K562 (cell line): ENCODE results near the gene RETN. TPM values are rescaled to one million over a fixed set of nuclear protein-coding genes. Genes with fewer than 3 reads are reported as not detected.

ENCODE experiments used
- ATAC-seq: fragments of 200-7000 bp; cut with Tn5 transposase; 3 replicates; pipeline ENCODE4 v1.9.1; 2020; ENCODE audit warnings: moderate library complexity
- BruUV-seq: library from RNA; stranded (reverse); fragments of 400-500 nt; replicated peaks from 2 replicates; lab custom pipeline; 2021; lab: Mats Ljungman, UMichigan
- CTCF ChIA-PET: fragments of 300-600 bp; formaldehyde crosslinking; extraction: SDS; loops from one replicate; lab custom pipeline; 2021; ENCODE audit warnings: low intra/inter-chr PET ratio; lab: Yijun Ruan, JAX
- POLR2A ChIA-PET: fragments of 300-600, 350-650 bp; sonication (Branson Sonifier 250); formaldehyde crosslinking; extraction: SDS; loops from one replicate; lab custom pipeline; 2021; ENCODE audit warnings: antibody characterized with exemption, inconsistent platforms; lab: Yijun Ruan, JAX
- DNase-seq, 4 experiments: peaks; one replicate each; pipeline versions ENCODE4 v3.0.0 to v3.0.0-alpha.2; 2011 to 2018; ENCODE audit warnings: low spot score in 3 of 4, mixed read lengths in 3 of 4; ENCODE audit errors: extremely low read depth in 1 of 4
- FAIRE-seq: peaks from 2 replicates; lab custom pipeline; 2011; peaks lifted over from hg19 to GRCh38; lab: Jason Lieb, UNC
- H2AFZ ChIP-seq: 2 replicates; pipeline ENCODE4 v1.6.0; 2011; ENCODE audit warnings: low read depth, low read length, control low read depth, inconsistent platforms
- H3K27ac ChIP-seq: fragments of 200-600 bp; 3 replicates; pipeline ENCODE4 v1.8.0; 2011; ENCODE audit warnings: low read depth, mild to moderate bottlenecking, control low read depth, inconsistent platforms, low read length, moderate library complexity, mixed read lengths; ENCODE audit errors: extremely low read depth
- H3K27me3 ChIP-seq, 2 experiments: fragments of 300-600 bp in 1 of 2; 2 replicates in 1 of 2; 3 replicates in 1 of 2; pipeline versions ENCODE4 v1.6.0 to v1.8.0; 2011; ENCODE audit warnings: inconsistent platforms in 2 of 2, low read length in 2 of 2, mild to moderate bottlenecking in 1 of 2, mixed read lengths in 1 of 2, moderate library complexity in 1 of 2; ENCODE audit not compliant: control insufficient read depth in 2 of 2, insufficient read depth in 2 of 2
- H3K36me3 ChIP-seq: fragments of 300-600 bp; 3 replicates; pipeline ENCODE4 v1.8.0; 2011; ENCODE audit warnings: mild to moderate bottlenecking, low read length, inconsistent platforms; ENCODE audit not compliant: control insufficient read depth, insufficient read depth
- H3K4me1 ChIP-seq, 2 experiments: fragments of 200-600 bp in 1 of 2; replicated peaks in 1 of 2; 2 replicates in 1 of 2; 3 replicates in 1 of 2; pipeline versions ENCODE4 v1.5.1 to v1.8.0; 2011; ENCODE audit warnings: inconsistent platforms in 2 of 2, low read length in 2 of 2, mild to moderate bottlenecking in 1 of 2, mixed read lengths in 1 of 2, moderate library complexity in 1 of 2; ENCODE audit not compliant: control insufficient read depth in 2 of 2, insufficient read depth in 2 of 2
- H3K4me2 ChIP-seq: 2 replicates; pipeline ENCODE4 v1.6.1; 2011; ENCODE audit warnings: low read length, control low read depth, inconsistent platforms, mixed read lengths; ENCODE audit not compliant: insufficient read depth
- H3K4me3 ChIP-seq: fragments of 200-600 bp; sonication (generic), shearing (Covaris generic); 2 replicates; pipeline ENCODE4 v1.5.1; 2016; ENCODE audit warnings: control low read depth, inconsistent platforms
- H3K79me2 ChIP-seq: fragments of 200-600 bp; 3 replicates; pipeline ENCODE4 v1.8.0; 2011; ENCODE audit warnings: low read length, inconsistent platforms; ENCODE audit not compliant: control insufficient read depth, insufficient read depth
- H3K9ac ChIP-seq, 2 experiments: 2 replicates each; pipeline versions ENCODE4 v1.6.0 to v1.6.1; 2011; ENCODE audit warnings: low read depth in 2 of 2, low read length in 2 of 2, control low read depth in 1 of 2, inconsistent platforms in 1 of 2, mild to moderate bottlenecking in 1 of 2, mixed read lengths in 1 of 2; ENCODE audit not compliant: insufficient read depth in 1 of 2
- H3K9me1 ChIP-seq: one replicate; pipeline ENCODE4 v1.6.0; 2011; ENCODE audit warnings: inconsistent platforms, mild to moderate bottlenecking, low read length, moderate library complexity; ENCODE audit not compliant: control insufficient read depth, insufficient read depth
- H3K9me3 ChIP-seq: replicated peaks from 2 replicates; pipeline ENCODE4 v1.5.1; 2011; ENCODE audit warnings: low read depth, low read length, inconsistent platforms; ENCODE audit not compliant: control insufficient read depth, insufficient read depth
- H4K20me1 ChIP-seq: replicated peaks from 2 replicates; pipeline ENCODE4 v1.6.1; 2011; ENCODE audit warnings: low read length, inconsistent platforms, mixed read lengths; ENCODE audit not compliant: control insufficient read depth, insufficient read depth
- CTBP1 ChIP-seq: fragments of 450-650 bp; IDR thresholded peaks from 2 replicates; pipeline ENCODE4 v1.6.1; 2016; ENCODE audit warnings: borderline replicate concordance
- HDAC6 ChIP-seq: IDR thresholded peaks from 2 replicates; pipeline ENCODE4 v1.6.1; 2012; ENCODE audit warnings: low read depth, mild to moderate bottlenecking, control low read depth, inconsistent platforms, low read length, moderate library complexity
- PHF21A ChIP-seq: fragments of 450-650 bp; IDR thresholded peaks from 2 replicates; pipeline ENCODE4 v1.6.1; 2017; ENCODE audit warnings: low read depth, borderline replicate concordance
- SP2 ChIP-seq: IDR thresholded peaks from 2 replicates; pipeline ENCODE4 v1.6.1; 2011; ENCODE audit warnings: mild to moderate bottlenecking, low read depth, low read length, moderate library complexity; ENCODE audit not compliant: poor library complexity, severe bottlenecking; ENCODE audit errors: extremely low read depth
- ZNF41 ChIP-seq: fragments of 250-450 bp; sonication (Bioruptor Pico); conservative IDR thresholded peaks from 2 replicates; pipeline ENCODE4 v1.4.0; 2020; ENCODE audit warnings: mild to moderate bottlenecking
- ZNF436 ChIP-seq: fragments of 250-450, 450-650 bp; sonication (Bioruptor Pico); formaldehyde crosslinking; IDR thresholded peaks from 2 replicates; pipeline ENCODE4 v1.7.0; 2020; ENCODE audit warnings: mild to moderate bottlenecking
- ZNF830 ChIP-seq: fragments of 250-450 bp; sonication (Bioruptor Pico); IDR thresholded peaks from 2 replicates; pipeline ENCODE4 v1.5.0; 2021; ENCODE audit warnings: mild to moderate bottlenecking
- WGBS: fragments of 100-300 bp; shearing (Covaris generic); methylation state at CpG from one replicate; pipeline ENCODE4 v1.1.6; 2016; ENCODE audit warnings: low coverage, mixed read lengths; ENCODE audit not compliant: insufficient coverage; ENCODE audit errors: missing lambda C conversion rate; 5-methylcytosine and 5-hydroxymethylcytosine counted together
- in situ Hi-C: fragments of 300-500 bp; cut with MboI; formaldehyde crosslinking; loops from 4 replicates; pipeline ENCODE4 v1.15.0; 2018; ENCODE audit warnings: inconsistent platforms, mixed read lengths
- intact Hi-C: fragments of 100-400 bp; cut with micrococcal nuclease; formaldehyde crosslinking; loops from 2 replicates; pipeline ENCODE4 v1.14.2; 2022
- polyA plus RNA-seq, 8 experiments: library from polyadenylated mRNA; depleted of rRNA in 4 of 8; stranded (reverse) in 5 of 8; unstranded in 3 of 8; fragments of >200 nt; fragmentation: Nextera tagmentation in 2 of 8; fragmentation: Illumina TruSeq in 1 of 8; extraction: Ambion mirVana in 2 of 8; extraction: Trizol in 1 of 8; gene quantifications; 2 replicates each; pipeline versions ENCODE4 v1.2.1 to v1.2.3, GENCODE V29; 2011 to 2014; ENCODE audit warnings: inconsistent platforms in 1 of 8, missing spikeins in 1 of 8
- total RNA-seq, 7 experiments: library from RNA; depleted of rRNA in 6 of 7; stranded (reverse); fragments of >200 nt in 6 of 7; fragmentation: Illumina TruSeq in 2 of 7; extraction: Trizol in 2 of 7; gene quantifications; 2 replicates each; pipeline versions ENCODE4 v1.2.1 to v1.2.3, GENCODE V29; 2011 to 2021; ENCODE audit warnings: low replicate concordance in 1 of 7
- TF ChIP-seq, protein P1 (sequence below), 2 experiments: fragments of 450-650 bp; IDR thresholded peaks; 2 replicates each; pipeline ENCODE4 v1.6.1; 2016; ENCODE audit warnings: mild to moderate bottlenecking in 2 of 2, borderline replicate concordance in 1 of 2, low read depth in 1 of 2, moderate library complexity in 1 of 2
- TF ChIP-seq, protein P2 (sequence below), 2 experiments: fragments of 150-350 bp in 1 of 2; IDR thresholded peaks; 2 replicates each; pipeline ENCODE4 v1.6.1; 2012 to 2016; ENCODE audit warnings: low read depth in 2 of 2, low read length in 2 of 2, mild to moderate bottlenecking in 1 of 2, moderate library complexity in 1 of 2

Gene RETN
- total and polyA plus RNA-seq, 9 of the 15 experiments (the other 6 are each of a cell fraction or from before 2014, with no cell fraction given), result not detected

DNA sequence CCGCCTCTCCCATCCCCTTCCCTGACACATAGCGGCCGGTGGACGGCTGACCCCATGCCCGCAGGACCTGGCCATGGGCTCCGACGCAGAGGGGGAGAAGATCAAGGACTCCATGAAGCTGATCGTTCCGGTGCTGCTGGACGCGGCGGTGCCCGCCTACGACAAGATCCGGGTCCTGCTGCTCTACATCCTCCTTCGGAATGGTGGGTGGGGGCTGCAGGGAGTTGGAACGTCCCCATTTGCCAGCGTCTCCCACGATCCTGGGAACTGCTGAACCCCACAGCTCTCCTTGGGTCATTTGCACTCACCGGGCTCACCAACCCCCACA is 24.3 kb upstream of the RETN start (continued):
- TF ChIP-seq, protein P1, sequence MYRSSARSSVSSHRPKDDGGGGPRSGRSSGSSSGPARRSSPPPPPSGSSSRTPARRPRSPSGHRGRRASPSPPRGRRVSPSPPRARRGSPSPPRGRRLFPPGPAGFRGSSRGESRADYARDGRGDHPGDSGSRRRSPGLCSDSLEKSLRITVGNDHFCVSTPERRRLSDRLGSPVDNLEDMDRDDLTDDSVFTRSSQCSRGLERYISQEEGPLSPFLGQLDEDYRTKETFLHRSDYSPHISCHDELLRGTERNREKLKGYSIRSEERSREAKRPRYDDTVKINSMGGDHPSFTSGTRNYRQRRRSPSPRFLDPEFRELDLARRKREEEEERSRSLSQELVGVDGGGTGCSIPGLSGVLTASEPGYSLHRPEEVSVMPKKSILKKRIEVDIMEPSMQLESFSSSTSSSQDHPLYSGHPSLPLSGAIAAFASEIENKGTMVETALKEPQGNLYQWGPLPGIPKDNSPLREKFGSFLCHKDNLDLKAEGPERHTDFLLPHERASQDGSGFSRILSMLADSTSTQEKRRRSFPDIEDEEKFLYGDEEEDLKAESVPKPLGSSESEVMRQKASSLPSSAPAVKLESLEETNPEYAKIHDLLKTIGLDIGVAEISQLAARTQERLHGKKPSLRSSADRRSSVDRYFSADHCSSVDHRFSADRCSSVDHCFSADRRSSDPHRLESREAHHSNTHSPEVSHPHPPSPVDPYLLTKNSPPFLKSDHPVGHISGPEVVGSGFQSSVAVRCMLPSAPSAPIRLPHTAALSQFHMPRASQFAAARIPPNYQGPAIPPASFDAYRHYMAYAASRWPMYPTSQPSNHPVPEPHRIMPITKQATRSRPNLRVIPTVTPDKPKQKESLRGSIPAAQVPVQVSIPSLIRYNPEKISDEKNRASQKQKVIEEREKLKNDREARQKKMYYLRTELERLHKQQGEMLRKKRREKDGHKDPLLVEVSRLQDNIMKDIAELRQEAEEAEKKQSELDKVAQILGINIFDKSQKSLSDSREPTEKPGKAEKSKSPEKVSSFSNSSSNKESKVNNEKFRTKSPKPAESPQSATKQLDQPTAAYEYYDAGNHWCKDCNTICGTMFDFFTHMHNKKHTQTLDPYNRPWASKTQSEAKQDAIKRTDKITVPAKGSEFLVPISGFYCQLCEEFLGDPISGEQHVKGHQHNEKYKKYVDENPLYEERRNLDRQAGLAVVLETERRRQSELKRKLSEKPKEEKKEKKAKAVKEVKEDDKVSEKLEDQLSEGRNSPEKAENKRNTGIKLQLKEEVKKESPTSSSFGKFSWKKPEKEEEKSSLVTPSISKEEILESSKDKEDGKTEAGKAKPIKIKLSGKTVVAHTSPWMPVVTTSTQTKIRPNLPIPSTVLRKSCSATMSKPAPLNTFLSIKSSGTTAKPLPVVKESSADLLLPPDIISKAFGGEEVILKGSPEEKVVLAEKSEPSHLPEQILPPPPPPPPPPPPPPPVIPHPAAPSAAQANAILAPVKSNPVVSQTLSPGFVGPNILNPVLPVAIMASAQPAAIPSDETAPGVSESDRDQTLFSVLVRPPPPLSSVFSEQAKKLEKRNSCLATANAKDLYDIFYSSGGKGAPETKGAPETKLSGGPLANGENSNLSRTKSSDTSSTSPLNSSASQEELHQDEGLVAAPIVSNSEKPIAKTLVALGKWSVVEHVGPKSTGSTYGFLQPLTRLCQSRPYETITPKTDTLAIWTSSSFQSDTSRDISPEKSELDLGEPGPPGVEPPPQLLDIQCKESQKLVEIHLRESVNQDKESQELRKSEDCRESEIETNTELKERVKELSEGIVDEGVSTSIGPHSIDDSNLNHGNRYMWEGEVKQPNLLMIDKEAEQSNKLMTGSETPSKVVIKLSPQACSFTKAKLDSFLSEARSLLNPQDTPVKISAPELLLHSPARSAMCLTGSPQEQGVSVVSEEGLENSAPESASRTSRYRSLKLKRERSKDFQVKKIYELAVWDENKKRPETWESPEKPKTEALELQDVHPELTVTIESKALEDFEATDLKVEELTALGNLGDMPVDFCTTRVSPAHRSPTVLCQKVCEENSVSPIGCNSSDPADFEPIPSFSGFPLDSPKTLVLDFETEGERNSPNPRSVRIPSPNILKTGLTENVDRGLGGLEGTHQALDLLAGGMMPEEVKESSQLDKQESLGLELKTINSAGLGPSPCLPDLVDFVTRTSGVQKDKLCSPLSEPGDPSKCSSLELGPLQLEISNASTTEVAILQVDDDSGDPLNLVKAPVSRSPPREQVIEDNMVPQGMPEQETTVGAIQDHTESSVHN (IDR thresholded peaks at IDR 0.05; ENCODE audit: borderline replicate concordance in 1 of 2, low read depth in 1 of 2), result no peak
- TF ChIP-seq, all 486 proteins: peak for 2

DNA sequence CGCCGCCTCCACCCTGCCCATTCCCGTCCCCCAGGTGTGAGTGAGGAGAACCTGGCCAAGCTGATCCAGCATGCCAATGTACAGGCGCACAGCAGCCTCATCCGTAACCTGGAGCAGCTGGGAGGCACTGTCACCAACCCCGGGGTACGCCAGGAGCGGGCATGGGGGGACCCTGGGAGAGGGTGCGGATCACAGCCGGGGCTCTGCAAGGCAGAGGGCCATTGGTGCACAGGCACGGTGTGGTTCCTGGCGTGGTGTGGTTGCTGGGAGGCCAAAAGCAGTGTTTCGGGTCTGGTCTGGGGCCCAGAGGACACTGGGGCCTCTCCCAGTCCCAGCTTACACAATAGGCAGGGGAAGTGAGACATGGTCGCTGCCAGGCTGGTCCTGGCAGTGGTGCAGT is 23.7 kb upstream of the RETN start:
- H3K27me3 ChIP-seq, result no peaks in the 10 kb centered on the region; a peak in 1 of 5 replicates
- H3K27ac ChIP-seq, result no peak overlapping the region
- FAIRE-seq (no peak), DNase-seq (no peak), ATAC-seq (no peak)
- no peak overlapping the region for H3K4me2 ChIP-seq
- no peak overlapping the region for H3K4me3 ChIP-seq
- H3K79me2 ChIP-seq, result peaks cover 4% of the 10 kb centered on the region; the same call in 2 of the 3 replicates
- intact Hi-C loops (no loop called here), in situ Hi-C loops (no loop called here)
- peaks cover 0 to 61% of the 10 kb centered on the region in 2 experiments; a peak in 4 of 5 replicates for H3K4me1 ChIP-seq
- POLR2A ChIA-PET, result interaction anchor here (2.0 kb wide), 1 partner anchor 10 kb away, joined by 8 read pairs; no protein-coding TSS in a partner anchor
- no TSS peak for BruUV-seq
- H3K9ac ChIP-seq, result no peak overlapping the region
- H3K9me1 ChIP-seq, result no peaks in the 10 kb centered on the region
- peaks cover under 1% of the 10 kb centered on the region; the same call in 1 of the 2 replicates for H3K9me3 ChIP-seq
- 94% methylated on average over 12 of the region's 14 CpGs for WGBS
- H4K20me1 ChIP-seq, result peaks cover 10% of the 10 kb centered on the region
- H3K36me3 ChIP-seq, result peaks cover 57% of the 10 kb centered on the region; the same call in 2 of the 3 replicates
- H2AFZ ChIP-seq, result no peak overlapping the region
- CTCF ChIA-PET, result no interaction called here
- TF ChIP-seq ZNF830, result no peak
- TF ChIP-seq ZNF436, result no peak
- TF ChIP-seq CTBP1, result no peak
- no peak for TF ChIP-seq HDAC6
- TF ChIP-seq PHF21A, result no peak
- TF ChIP-seq, protein P2, sequence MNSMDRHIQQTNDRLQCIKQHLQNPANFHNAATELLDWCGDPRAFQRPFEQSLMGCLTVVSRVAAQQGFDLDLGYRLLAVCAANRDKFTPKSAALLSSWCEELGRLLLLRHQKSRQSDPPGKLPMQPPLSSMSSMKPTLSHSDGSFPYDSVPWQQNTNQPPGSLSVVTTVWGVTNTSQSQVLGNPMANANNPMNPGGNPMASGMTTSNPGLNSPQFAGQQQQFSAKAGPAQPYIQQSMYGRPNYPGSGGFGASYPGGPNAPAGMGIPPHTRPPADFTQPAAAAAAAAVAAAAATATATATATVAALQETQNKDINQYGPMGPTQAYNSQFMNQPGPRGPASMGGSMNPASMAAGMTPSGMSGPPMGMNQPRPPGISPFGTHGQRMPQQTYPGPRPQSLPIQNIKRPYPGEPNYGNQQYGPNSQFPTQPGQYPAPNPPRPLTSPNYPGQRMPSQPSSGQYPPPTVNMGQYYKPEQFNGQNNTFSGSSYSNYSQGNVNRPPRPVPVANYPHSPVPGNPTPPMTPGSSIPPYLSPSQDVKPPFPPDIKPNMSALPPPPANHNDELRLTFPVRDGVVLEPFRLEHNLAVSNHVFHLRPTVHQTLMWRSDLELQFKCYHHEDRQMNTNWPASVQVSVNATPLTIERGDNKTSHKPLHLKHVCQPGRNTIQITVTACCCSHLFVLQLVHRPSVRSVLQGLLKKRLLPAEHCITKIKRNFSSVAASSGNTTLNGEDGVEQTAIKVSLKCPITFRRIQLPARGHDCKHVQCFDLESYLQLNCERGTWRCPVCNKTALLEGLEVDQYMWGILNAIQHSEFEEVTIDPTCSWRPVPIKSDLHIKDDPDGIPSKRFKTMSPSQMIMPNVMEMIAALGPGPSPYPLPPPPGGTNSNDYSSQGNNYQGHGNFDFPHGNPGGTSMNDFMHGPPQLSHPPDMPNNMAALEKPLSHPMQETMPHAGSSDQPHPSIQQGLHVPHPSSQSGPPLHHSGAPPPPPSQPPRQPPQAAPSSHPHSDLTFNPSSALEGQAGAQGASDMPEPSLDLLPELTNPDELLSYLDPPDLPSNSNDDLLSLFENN (IDR thresholded peaks at IDR 0.05; ENCODE audit: low read depth in 2 of 2, low read length in 2 of 2), result no peak
- TF ChIP-seq ZNF41 (CRISPR knock-in tag), result no peak
- TF ChIP-seq SP2, result no peak
